GM12864 (cell line): ENCODE results near the gene TMPO.
A peak's percentile ranks its signal among the peaks of the same experiment; 100 is the strongest.

Source experiments
- DNase-seq: peaks from one replicate; pipeline ENCODE4 v3.0.0-alpha.2; 2011; ENCODE audit warnings: low read depth
- H3K4me3 ChIP-seq: 2 replicates; pipeline ENCODE4 v1.5.1; 2011; ENCODE audit warnings: mild to moderate bottlenecking, low read depth, low read length, control low read depth
- CTCF ChIP-seq: IDR thresholded peaks from 2 replicates; pipeline ENCODE4 v1.5.1; 2011; ENCODE audit warnings: low read depth, mild to moderate bottlenecking, moderate library complexity, low read length, control low read depth, inconsistent platforms; ENCODE audit errors: missing control alignments

The TMPO gene

GRCh38 chr12:98514982-98515286, 456 bp upstream of the TMPO start:
- peak overlapping the region; percentile 79 for H3K4me3 ChIP-seq
- no peak for TF ChIP-seq CTCF
- no peak for DNase-seq

GRCh38 chr12:98516111-98516873, 902 bp downstream of the TMPO start:
- peak; percentile 59 for TF ChIP-seq CTCF
- DNase-seq, result peak; percentile 91
- H3K4me3 ChIP-seq, result peak overlapping the region; percentile 79

- peak overlapping the region; percentile 79 for H3K4me3 ChIP-seq
- no peak for DNase-seq
These were observed 4.0 kb downstream of the TMPO start for GRCh38 chr12:98519257-98519907.

DNA sequence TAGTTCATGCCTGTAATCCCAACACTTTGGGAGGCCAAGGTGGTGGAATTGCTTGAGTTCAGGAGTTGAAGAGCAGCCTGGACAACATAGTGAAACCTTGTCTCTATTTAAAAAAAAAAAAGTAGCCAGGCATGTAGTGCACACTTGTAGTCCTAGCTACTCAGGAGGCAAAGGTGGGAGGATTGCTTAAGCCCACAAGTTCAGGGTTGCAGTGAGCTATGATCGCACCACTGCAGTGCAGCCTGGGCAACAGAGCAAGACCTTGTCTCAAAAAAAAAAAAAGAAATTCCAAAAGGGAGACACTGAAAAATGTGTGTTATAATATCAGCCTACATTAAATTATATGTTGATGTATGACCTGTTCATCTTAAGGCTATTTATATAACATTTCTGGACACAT, 14.7 kb downstream of the TMPO start:
- DNase-seq, result no peak

More at GRCh38 chr12:98519257-98519907, 4.0 kb downstream of the TMPO start:
- TF ChIP-seq CTCF, result no peak

DNA sequence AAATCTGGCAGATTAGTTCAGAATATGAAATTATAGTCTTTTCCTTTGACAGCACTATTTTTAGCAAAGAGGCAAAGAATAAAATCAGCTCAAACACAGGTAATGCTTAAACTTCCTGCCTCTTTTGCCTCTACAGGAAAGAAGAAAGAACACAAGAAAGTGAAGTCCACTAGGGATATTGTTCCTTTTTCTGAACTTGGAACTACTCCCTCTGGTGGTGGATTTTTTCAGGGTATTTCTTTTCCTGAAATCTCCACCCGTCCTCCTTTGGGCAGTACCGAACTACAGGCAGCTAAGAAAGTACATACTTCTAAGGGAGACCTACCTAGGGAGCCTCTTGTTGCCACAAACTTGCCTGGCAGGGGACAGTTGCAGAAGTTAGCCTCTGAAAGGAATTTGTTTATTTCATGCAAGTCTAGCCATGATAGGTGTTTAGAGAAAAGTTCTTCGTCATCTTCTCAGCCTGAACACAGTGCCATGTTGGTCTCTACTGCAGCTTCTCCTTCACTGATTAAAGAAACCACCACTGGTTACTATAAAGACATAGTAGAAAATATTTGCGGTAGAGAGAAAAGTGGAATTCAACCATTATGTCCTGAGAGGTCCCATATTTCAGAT, 17.4 kb downstream of the TMPO start:
- peak; percentile 53 for TF ChIP-seq CTCF
- H3K4me3 ChIP-seq, result no peak overlapping the region
- DNase-seq, result no peak

More for the DNA sequence above, 14.7 kb downstream of the TMPO start:
- H3K4me3 ChIP-seq, result no peak overlapping the region
- TF ChIP-seq CTCF, result no peak

GRCh38 chr12:98533723-98534251, 18.4 kb downstream of the TMPO start:
- no peak for DNase-seq
- no peak overlapping the region for H3K4me3 ChIP-seq
- TF ChIP-seq CTCF, result no peak

GRCh38 chr12:98538031-98538430, 22.6 kb downstream of the TMPO start:
- no peak for DNase-seq
- TF ChIP-seq CTCF, result no peak
- no peak overlapping the region for H3K4me3 ChIP-seq
